DND-41 (cell line): Measurements from ENCODE around the gene B4GALT3.

Source experiments
- ATAC-seq: fragments of 200-7000 bp; cut with Tn5 transposase; 3 replicates; pipeline ENCODE4 v1.9.1; 2021; ENCODE audit warnings: low read depth; ENCODE audit not compliant: insufficient read depth
- DNase-seq: peaks from one replicate; pipeline ENCODE4 v3.0.0-alpha.2; 2020
- H2AFZ ChIP-seq: 2 replicates; pipeline ENCODE4 v1.6.0; 2012; ENCODE audit warnings: low read depth, low read length
- H3K27ac ChIP-seq: 2 replicates; pipeline ENCODE4 v1.5.1; 2012; ENCODE audit warnings: low read length, inconsistent platforms
- H3K27me3 ChIP-seq: fragments of 200-600 bp; sonication (generic); 2 replicates; pipeline ENCODE4 v1.6.0; 2012; ENCODE audit warnings: low read length, mild to moderate bottlenecking, inconsistent platforms; ENCODE audit not compliant: insufficient read depth, poor library complexity
- H3K36me3 ChIP-seq: 2 replicates; pipeline ENCODE4 v1.5.1; 2012; ENCODE audit warnings: low read length, inconsistent platforms; ENCODE audit not compliant: insufficient read depth
- H3K4me1 ChIP-seq: 2 replicates; pipeline ENCODE4 v1.5.1; 2012; ENCODE audit warnings: mild to moderate bottlenecking, low read length; ENCODE audit not compliant: insufficient read depth
- H3K4me2 ChIP-seq: 2 replicates; pipeline ENCODE4 v1.6.0; 2012; ENCODE audit warnings: mild to moderate bottlenecking, moderate library complexity, low read length, inconsistent platforms; ENCODE audit not compliant: insufficient read depth
- H3K4me3 ChIP-seq, 2 experiments: fragments of 200-600 bp in 1 of 2; shearing (Covaris generic) in 1 of 2; 2 replicates each; pipeline ENCODE4 v1.5.1; 2012 to 2016; ENCODE audit warnings: inconsistent platforms in 2 of 2, low read length in 2 of 2, mild to moderate bottlenecking in 2 of 2, low read depth in 1 of 2, moderate library complexity in 1 of 2
- H3K79me2 ChIP-seq: 2 replicates; pipeline ENCODE4 v1.6.0; 2012; ENCODE audit warnings: low read length, inconsistent platforms; ENCODE audit not compliant: insufficient read depth
- H3K9ac ChIP-seq: 2 replicates; pipeline ENCODE4 v1.6.0; 2012; ENCODE audit warnings: low read depth, mild to moderate bottlenecking, inconsistent platforms, low read length, moderate library complexity
- H3K9me3 ChIP-seq: 2 replicates; pipeline ENCODE4 v1.5.1; 2012; ENCODE audit warnings: low read length, moderate library complexity, mild to moderate bottlenecking, inconsistent platforms; ENCODE audit not compliant: insufficient read depth, severe bottlenecking
- H4K20me1 ChIP-seq: 2 replicates; pipeline ENCODE4 v1.6.0; 2012; ENCODE audit warnings: low read length; ENCODE audit not compliant: insufficient read depth
- EZH2 ChIP-seq: IDR thresholded peaks from 3 replicates; pipeline ENCODE4 v1.6.1; 2012; ENCODE audit warnings: borderline replicate concordance, low read depth, mild to moderate bottlenecking, moderate library complexity, low read length, inconsistent platforms; ENCODE audit not compliant: severe bottlenecking
- TF ChIP-seq, protein P1 (sequence below): IDR thresholded peaks from 2 replicates; pipeline ENCODE4 v1.5.1; 2012; ENCODE audit warnings: borderline replicate concordance, low read length, moderate library complexity, mild to moderate bottlenecking; ENCODE audit not compliant: poor library complexity, severe bottlenecking; ENCODE audit errors: extremely low read depth

The B4GALT3 gene

DNA sequence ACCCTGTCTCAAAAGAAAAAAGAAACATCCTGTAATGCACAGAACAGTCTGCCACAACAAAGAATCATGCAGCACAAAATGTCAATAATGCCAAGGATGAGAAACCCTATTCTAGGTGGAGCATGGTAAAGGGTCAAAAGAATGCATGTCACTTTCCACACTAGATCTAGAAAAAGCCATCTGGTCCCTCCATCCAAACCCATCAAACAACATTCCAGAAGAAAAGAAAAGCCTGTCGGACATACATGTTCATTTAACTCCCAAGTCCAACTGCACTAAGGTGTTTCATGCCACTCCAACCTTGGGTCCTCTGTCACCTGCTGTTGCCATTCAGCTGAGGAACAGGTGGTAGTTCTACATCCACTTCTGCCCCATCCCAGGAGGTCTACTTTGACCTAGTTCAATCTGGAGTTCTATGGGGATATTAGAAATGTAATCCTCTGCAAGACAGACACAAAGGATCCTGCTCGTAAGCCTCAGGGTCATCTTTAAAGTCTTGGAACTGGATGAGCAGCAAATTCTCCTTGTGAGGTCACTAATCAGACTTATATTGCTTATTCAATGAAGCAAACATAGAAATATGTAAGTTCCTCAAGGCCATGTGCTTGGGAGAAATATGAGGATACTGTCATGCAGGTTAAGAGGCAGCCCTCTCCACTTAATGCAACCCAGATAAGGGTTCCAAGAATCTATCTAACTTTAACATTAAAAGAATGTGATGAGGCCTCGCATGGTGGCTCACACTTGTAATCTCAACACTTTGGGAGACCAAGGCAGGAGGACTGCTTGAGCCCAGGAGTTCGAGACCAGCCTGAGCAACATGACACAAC is 48.5 kb downstream of the B4GALT3 start:
- H3K4me3 ChIP-seq, result no peak overlapping the region
- peaks cover 6% of the 10 kb centered on the region for H4K20me1 ChIP-seq
- H3K4me2 ChIP-seq, result no peak overlapping the region
- peaks cover 93% of the 10 kb centered on the region for H3K79me2 ChIP-seq
- DNase-seq (no peak), ATAC-seq (no peak)
- H3K9me3 ChIP-seq, result no peaks in the 10 kb centered on the region
- H3K9ac ChIP-seq, result no peak overlapping the region
- H3K27me3 ChIP-seq, result no peaks in the 10 kb centered on the region
- TF ChIP-seq, protein P1, sequence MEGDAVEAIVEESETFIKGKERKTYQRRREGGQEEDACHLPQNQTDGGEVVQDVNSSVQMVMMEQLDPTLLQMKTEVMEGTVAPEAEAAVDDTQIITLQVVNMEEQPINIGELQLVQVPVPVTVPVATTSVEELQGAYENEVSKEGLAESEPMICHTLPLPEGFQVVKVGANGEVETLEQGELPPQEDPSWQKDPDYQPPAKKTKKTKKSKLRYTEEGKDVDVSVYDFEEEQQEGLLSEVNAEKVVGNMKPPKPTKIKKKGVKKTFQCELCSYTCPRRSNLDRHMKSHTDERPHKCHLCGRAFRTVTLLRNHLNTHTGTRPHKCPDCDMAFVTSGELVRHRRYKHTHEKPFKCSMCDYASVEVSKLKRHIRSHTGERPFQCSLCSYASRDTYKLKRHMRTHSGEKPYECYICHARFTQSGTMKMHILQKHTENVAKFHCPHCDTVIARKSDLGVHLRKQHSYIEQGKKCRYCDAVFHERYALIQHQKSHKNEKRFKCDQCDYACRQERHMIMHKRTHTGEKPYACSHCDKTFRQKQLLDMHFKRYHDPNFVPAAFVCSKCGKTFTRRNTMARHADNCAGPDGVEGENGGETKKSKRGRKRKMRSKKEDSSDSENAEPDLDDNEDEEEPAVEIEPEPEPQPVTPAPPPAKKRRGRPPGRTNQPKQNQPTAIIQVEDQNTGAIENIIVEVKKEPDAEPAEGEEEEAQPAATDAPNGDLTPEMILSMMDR, result no peak
- no peak for TF ChIP-seq EZH2
- H3K36me3 ChIP-seq, result peaks cover 58% of the 10 kb centered on the region
- H3K4me1 ChIP-seq, result peaks cover 45% of the 10 kb centered on the region
- H3K27ac ChIP-seq, result no peak overlapping the region
- H2AFZ ChIP-seq, result no peak overlapping the region

DNA sequence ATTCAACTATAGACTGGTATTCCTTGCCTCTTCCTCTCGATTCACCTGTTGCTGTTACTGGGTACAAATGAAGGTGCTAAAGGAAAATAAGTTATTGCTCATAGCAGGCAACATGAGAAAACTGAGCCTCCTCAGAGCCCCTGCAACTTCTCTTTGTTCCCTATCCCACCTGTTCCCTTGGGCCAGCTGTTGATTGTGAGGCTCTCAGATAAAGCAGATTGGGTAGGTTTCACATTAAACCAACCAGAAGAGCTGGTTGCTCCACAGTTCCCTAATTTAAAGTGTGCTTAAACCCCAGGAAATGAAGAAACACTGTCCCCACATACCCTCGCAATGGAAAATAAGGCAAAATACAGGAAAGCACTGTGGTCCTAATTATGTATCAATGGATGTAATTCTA is 49.7 kb downstream of the B4GALT3 start:
- H3K27me3 ChIP-seq, result no peaks in the 10 kb centered on the region
- peaks cover 40% of the 10 kb centered on the region for H3K4me1 ChIP-seq
- H3K4me2 ChIP-seq, result no peak overlapping the region
- ATAC-seq, result no peak
- TF ChIP-seq, protein P1, result no peak
- peaks cover 69% of the 10 kb centered on the region for H3K36me3 ChIP-seq
- H3K9me3 ChIP-seq, result no peaks in the 10 kb centered on the region
- H3K9ac ChIP-seq, result no peak overlapping the region
- no peak overlapping the region for H3K4me3 ChIP-seq
- DNase-seq, result no peak
- no peak overlapping the region for H3K27ac ChIP-seq
- no peak overlapping the region for H2AFZ ChIP-seq
- H3K79me2 ChIP-seq, result peaks cover 82% of the 10 kb centered on the region
- peaks cover 9% of the 10 kb centered on the region for H4K20me1 ChIP-seq

DNA sequence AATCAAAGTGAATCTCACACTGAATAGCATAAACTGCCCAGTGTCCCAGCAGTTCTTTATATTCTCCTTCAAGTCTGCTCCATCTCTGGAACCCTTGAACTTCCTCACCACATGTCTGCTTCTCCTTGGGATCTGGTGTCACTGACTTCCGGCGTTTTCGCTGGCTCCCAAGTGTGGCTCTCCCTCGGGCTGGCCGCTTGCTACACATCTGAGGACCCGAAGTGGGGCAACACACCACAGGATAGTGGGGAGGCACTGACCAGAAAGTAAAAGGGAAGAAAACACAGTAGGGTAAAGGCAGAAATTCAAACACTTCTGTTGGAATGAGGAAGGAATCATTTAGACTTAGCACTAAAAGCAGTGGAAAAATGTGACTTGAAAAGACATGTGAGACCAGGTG is 54.3 kb downstream of the B4GALT3 start:
- Histone ChIP-seq H2AFZ (no peak overlapping the region), H3K4me3 (no peak overlapping the region), H3K27ac (no peak overlapping the region), H3K4me2 (no peak overlapping the region), H3K27me3 (no peaks in the 10 kb centered on the region), H4K20me1 (peaks cover 12% of the 10 kb centered on the region), H3K36me3 (peaks cover 77% of the 10 kb centered on the region), H3K4me1 (peaks cover 26% of the 10 kb centered on the region), H3K9me3 (no peaks in the 10 kb centered on the region), H3K79me2 (peaks cover 55% of the 10 kb centered on the region), H3K9ac (no peak overlapping the region)
- ATAC-seq (no peak), DNase-seq (no peak)
- TF ChIP-seq, protein P1, result no peak
- no peak for TF ChIP-seq EZH2
